ENCODE measurements around the gene KCNG2.
"Not testable (repeated sequence)": the region's sequence is repeated elsewhere in the genome, so short reads cannot be mapped to it uniquely, and the experiment has no call there.

The KCNG2 gene, protein sequence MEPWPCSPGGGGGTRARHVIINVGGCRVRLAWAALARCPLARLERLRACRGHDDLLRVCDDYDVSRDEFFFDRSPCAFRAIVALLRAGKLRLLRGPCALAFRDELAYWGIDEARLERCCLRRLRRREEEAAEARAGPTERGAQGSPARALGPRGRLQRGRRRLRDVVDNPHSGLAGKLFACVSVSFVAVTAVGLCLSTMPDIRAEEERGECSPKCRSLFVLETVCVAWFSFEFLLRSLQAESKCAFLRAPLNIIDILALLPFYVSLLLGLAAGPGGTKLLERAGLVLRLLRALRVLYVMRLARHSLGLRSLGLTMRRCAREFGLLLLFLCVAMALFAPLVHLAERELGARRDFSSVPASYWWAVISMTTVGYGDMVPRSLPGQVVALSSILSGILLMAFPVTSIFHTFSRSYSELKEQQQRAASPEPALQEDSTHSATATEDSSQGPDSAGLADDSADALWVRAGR

DNA sequence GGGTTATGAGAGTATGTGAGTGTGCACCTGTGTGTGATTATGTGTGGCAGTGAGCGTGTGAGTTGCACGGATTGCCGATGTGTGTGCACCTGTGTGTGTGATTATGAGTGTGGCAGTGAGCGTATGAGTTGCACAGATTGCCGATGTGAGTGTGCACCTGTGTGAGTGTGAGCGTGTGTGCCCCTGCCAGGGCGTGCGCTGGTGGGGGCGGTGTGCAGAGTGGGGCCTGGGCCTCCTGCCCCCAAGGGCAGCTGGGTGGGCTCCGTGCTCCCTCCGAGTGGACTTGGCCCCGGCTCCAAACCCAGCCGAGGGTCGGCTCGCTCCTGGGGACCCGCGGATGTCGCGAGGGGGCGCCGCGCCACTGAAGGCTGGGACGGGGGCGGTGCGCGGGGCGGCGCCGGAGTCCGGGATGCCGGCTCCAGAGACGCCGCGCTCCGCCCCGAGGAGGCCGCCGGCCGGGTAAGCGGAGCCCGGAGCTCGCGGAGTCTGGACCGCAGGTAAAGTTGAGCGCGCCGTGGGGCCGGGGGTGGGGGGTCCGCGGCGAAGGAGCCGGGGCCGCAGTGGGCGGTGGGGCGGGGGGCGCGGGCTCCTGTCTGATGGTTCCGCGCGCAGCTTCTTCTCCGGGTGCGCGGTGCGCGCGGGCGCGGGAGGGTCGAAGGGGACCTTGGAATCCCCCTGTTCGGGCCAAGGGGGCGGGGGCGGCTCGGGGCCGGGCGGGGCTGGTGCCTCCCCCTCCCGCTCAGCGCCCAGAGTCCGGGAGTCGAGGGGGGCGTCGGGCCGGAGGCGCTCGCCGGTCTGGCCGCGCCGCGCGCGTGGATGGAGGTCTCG, at the start of gene KCNG2:
KCNG2 (plus strand) TSS at position 421 of the 828 bp plus-strand sequence. CDS start 65,730 bp downstream, outside the sequence.
- no peak for DNase-seq

DNA sequence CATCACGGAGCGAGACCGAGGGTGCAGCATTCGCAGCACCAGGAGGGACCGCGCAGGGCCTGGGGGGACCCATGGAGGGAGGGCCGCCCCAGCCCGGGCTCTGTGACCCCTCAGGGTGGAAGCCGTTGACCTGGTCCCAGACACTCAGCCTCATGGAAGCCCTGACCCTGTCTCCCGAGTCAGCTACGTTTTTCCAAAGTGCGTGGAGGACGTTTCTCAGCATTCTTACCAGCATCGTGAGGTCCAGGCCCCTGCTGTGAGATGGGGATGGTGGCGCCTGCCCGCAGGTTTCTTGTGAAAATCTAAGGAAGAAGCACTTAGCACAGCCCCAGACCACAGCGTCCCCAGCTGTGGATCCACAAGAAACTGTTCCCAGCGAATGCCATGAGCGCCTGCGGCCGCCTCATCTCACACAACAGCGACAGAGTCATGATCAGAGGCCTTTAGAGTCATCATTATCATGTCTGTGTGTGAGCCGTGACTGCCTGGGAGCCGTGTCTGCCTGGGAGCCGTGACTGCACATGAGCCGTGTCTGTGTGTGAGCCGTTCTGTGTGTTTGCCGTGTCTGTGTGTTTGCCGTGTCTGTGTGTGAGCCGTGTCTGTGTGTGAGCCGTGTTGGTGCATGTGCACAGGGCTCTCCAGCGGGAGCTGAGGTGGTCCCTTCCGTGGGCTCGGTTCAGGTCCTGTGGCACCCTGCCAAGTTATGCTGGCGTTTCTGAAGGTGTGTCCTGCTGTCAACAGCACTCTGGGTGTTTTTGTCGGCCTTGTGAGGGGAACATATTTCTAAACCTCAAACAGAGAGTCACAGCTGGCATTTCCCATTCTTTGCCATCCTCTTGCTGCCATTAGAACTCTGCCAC, 49.2 kb upstream of the KCNG2 start:
- DNase-seq: no peak

DNA sequence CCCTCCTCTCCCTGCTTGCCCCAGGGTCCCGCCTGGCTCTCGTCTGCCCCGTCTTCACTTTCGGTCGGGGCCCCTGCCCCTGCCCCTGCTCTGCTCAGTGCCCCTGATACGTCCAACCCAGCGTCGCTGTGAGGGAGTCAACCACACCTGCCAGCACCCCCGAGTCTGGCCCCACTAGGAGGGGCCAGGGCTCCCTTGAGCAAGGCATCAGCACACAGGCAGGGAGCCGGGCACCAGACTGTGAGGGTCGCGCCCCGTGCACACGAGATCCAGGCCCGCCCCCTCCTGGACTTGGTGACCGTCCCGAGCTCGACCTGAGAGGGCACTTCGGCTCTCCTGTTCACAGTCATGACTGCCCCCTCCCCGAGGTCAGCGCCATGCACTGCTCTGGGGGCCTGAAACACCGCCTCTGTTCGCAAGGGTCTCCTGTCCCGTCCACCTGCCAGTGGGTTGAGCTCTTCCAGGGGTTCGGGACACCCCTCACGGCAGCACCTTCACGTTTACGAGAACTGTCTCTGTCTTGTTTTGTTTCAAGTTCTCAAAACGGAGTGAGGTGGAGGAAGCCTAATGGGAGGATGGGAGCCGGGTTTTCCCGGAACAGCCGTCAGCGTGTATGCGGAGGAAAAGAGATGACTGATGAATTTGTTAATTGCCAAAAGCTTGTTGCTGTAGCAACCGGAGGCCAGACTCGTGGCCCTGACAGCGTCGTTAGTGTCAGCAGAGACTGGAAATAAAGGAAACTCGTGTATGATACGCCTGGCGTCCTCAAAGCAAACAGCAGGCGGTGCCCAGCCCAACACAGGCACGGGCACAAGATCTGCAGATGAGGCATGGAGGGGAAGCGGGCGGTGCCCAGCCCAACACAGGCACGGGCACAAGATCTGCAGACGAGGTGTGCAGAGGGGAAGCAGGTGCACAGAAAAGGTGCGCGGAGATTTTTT, 48.2 kb upstream of the KCNG2 start:
- no peak for DNase-seq

DNA sequence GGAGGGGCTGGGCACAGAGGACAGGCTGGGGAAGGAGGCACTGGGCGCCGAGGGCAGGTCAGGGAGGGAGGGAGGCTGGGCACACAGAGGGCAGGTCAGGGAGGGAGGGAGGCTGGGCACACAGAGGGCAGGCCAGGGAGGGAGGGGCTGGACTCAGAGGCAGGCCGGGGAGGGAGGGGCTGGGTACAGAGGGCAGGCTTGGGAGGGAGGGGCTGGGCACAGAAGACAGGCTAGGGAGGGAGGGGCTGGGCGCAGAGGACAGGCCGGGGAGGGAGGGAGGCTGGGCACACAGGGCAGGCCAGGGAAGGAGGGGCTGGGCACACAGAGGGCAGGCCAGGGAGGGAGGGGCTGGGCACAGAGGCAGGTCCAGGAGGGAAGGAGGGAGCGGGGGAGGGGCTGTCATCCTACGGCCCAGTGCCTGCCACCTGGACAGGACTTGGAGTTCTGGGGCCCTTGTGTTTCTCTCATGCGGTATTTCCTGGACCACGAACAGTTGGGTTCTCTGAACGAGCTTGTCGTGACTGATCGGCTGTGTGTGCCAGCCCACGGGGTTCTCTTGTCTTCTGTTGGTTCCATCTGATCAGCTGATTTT, 46.7 kb upstream of the KCNG2 start:
- DNase-seq: no peak

DNA sequence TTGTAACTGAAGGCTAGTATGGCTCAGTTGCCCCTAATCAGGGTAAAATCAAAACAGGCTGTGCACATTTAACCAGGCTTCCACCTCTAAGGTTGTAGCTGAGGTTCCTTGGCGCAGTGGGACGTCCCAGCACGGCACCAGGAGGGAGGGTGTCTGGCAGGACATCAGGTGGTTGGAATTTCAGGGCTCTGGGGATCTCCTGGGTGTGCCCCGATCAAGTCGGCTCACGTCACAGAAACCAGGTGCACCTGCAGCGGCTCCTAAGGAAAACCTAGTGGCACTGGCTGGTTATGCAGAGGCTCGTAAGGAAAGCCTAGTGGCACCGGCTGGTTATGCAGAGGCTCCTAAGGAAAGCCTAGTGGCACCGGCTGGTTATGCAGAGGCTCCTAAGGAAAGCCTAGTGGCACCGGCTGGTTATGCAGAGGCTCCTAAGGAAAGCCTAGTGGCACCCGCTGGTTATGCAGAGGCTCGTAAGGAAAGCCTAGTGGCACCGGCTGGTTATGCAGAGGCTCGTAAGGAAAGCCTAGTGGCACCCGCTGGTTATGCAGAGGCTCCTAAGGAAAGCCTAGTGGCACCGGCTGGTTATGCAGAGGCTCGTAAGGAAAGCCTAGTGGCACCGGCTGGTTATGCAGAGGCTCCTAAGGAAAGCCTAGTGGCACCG, 45.7 kb upstream of the KCNG2 start:
- not testable (repeated sequence) for DNase-seq

DNA sequence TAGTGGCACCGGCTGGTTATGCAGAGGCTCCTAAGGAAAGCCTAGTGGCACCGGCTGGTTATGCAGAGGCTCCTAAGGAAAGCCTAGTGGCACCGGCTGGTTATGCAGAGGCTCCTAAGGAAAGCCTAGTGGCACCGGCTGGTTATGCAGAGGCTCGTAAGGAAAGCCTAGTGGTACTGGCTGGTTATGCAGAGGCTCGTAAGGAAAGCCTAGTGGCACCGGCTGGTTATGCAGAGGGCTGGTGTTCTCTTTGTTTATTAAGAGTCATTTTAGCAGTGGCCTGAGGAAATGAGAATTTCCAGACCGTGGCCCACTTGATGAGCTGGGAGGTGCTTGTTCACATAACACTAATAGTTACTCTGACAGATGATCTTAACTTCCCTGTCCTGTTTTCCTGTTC, 44.8 kb upstream of the KCNG2 start:
- DNase-seq: not testable (repeated sequence)

DNA sequence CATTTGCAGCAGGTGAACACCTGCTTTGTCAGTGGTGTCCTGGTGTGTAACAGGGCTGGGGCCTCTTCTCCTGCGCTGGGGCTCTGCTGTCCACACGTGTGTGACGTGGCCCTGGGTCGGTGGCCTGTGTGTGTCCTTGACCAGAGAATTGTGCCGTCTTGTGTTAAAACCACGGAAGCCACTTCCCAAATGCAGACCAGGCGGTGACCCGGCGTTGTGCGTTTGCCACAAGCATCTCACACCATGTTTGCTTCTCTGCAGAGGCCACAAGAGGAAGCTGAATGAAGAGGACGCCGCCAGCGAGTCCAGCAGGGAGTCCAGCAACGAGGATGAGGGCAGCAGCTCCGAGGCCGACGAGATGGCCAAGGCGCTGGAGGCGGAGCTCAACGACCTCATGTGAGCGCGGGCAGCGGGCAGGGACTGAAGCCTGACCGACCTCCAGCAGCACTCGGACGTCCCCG, 44.3 kb upstream of the KCNG2 start:
- DNase-seq: no peak

DNA sequence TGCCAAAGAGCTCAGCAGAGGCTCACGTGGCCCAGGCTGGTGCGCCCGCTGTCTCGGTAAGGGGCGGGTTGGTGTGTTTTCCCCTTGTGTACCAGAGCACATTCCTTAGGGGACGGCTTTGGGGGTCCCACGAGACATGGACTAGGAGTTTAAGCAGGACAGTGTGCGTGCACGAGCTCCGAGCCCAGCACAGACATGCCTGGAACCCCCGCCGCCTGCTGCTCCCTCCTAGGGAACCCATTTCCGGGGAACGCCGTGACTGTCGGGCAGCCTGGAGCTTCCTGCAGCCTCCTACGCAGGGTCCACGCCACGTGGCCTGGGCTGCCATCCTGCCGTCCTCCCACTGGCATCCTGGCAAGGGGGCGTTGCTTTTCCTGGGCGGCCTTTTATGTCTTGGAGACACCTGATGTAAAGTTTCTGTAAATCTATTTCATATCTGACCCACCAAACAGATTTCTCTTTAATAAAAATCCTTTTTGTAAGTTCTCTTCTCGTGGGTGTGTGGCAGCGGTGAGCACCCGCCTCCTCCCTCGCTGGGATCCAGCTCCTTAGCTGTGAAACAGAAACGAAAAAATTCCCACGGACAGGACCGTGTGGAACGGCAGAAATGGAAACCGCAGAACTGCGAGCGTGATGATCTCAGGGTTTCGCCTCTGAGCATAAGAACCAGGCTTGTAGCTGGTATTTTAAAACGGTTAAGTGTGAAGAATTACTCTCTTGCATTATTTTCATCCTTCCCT, 43.5 kb upstream of the KCNG2 start:
- DNase-seq: no peak

DNA sequence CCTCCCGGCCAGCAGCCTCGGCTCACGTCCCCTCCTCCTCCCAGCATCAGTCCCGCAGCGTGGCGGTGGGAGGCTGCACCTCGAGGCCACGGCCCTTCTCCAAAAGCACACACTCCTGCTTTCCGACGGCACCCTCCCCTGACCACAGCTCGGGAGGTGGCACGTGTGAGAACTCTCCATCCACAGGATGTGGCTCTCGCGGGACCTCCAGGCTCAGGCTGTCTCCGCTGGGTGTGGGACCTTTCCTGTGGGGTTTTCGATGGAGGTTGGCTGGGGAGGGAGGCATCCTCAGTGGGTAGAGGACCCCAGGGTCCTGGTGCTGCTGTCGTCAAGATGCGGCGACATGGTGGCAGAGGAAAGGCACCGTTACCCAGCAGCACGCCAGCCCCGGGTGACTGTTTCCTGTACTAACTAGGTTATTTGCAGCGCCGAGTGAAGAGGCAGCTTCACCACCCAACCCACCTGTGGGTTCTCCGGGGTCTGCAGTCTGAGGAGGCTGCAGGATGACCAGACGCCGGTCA, 42.8 kb upstream of the KCNG2 start:
- no peak for DNase-seq

DNA sequence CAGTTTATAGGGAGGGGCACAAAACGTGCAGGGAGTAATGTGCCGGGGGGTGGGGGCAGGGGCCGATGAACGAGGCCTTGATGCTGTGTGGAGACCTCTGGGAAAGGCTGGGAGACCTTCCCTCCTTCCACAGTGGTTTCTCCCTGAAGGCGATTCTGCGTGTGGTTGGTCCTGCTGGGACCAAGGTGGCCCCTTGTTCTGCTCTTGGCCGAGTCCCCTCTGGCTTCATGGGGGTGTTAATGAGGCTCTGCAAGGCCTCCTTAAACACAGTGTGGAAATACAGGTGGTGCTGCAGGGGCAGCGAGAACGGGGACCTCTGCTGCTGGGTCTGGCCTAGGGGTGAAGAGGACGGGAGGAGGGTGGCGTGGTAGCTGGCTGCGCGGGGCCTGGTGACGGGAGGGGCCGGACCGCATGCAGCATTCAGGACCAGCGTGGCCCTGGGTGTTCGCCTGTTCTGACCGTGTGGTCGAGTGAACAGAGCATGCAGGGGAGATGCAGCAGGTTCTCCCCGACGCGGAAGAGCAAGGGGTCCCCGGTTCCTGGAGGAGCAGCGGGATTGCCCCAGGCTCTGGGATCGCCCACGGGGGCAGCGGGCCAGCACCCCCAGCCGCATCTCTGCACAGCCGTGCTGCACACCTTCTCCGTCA, 42.1 kb upstream of the KCNG2 start:
- no peak for DNase-seq

DNA sequence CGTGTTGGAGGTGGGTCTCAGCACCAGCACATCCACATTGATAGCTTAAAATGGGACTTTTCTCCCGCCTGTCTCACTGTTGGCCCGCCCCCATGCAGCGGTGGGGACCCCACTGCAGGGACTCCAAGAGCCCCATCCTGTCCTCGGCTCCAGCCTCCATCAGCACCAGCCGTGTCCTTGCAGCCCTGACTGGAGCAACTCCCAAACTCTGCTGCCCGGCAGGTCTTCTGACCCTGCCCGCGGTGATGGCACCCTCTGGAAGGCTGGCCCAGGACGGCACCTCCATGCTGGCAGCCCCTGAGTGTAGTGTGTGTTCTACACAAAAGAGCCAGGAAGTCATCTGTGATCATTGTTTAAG, 41.6 kb upstream of the KCNG2 start:
- no peak for DNase-seq

DNA sequence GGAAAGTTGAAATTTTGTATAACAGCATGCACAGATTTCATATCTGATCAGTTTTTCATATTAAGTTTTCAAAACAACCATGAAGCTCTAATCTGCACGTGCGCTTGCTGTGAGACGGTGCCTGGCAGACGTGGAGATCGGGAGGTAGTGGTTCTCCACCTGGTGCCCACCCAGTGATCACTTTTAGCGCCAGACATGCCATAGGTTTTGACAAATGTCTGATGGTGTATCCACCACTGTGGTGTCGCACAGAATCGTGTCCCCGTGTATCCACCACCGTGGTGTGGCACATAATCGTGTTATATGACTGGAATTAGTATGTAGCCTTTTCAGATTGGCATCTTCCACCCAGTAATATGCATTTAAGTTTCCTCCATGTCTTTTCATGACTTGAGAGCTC, 40.9 kb upstream of the KCNG2 start:
- DNase-seq: no peak

DNA sequence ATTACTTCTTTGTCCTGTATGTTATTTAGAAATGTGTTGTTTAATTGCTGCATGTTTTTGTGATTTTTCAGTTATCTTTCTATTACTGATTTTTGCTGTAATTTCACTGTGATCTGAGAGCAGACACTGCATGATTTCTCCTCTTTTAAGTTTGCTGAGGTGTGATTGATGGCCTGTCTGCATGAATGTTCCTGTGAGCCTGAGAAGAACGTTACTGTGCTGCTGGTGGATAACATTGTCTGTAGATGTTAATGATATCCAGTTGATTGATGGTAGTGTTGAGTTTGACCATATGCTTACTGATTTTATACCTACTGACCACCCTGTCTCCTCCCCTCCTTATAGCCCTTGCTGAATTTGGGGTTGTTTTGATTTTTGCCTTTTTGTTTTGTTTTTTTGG, 37.4 kb upstream of the KCNG2 start:
- DNase-seq: no peak

DNA sequence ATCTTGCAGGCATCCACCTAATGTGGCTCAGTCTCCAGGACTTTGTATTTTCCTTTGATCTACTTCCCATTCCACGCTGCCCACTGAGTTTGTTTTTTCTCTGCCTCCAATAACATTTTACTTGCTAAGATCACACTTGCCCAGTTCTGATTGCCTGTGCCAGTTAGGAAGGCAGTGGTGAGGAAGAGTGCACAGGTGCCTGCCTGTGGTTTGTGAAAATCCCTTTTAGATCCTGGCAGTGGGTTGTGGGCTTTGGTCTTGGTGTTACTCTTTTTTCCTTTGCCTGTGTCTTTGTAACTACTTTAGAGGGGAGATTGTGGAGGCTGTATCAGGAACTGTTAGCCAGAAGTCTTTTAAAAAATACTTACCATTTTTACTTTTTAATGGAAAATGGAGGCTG, 36.9 kb upstream of the KCNG2 start:
- DNase-seq: no peak

DNA sequence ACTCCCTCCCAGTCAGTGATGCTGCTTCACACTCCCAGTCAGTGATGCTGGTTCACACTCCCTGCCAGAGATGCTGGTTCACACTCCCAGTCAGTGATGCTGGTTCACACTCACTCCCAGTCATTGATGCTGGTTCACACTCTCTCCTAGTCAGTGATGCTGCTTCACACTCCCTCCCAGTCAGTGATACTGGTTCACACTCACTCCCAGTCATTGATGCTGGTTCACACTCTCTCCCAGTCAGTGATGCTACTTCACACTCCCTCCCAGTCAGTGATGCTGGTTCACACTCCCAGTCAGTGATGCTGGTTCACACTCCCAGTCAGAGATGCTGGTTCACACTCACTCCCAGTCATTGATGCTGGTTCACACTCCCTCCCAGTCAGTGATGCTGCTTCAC, 34.3 kb upstream of the KCNG2 start:
- DNase-seq: no peak

DNA sequence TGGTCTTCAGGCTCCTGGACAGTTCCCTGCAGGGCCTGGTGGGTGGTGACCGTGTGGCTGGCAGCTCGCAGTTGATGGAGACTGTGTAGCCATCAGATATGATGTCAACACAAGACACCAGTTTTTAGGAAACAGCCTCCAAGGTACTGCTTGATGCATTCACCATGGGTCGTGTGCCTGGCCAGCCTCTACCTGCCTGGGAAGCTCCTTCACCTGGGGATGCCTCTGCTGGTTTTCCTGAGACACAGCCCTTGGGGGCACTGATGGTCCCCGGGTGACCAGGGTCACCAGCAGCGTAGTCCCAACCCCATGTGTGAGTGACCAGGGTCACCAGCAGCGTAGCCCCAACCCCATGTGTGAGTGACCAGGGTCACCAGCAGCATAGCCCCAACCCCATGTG, 33.6 kb upstream of the KCNG2 start:
- no peak for DNase-seq

DNA sequence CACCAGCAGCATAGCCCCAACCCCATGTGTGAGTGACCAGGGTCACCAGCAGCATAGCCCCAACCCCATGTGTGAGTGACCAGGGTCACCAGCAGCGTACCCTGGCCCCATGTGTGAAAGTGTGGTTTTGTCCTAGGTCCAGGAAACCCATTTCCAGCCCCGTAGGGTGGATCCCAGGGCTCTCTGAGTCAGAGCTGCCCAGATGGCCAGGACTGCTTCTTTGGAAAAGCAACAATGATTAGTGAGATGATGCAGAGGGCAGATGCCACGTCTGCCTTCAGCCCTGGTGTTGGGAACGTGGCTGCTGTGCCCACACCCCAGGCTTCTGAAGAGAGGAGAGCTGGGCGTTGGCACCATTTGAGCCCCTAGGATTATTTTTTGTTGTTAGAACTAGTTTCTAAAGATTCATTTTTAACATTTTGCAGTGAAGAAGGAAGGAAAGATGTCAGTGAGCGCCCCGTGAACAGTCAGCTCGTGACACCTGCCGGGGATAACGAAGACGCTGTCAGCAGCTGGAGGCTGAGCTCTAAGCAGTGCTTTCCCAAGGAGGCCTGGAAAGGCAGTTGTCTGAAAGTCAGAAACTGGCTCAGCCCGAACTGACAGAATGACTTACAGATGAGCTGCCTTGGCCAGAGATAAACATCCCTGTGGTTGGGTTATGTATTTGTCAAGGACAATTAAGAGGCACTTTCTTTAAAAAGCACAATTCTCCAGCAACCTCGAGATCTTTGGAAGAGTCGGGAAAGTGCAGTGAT, 32.1 kb upstream of the KCNG2 start:
- no peak for DNase-seq

DNA sequence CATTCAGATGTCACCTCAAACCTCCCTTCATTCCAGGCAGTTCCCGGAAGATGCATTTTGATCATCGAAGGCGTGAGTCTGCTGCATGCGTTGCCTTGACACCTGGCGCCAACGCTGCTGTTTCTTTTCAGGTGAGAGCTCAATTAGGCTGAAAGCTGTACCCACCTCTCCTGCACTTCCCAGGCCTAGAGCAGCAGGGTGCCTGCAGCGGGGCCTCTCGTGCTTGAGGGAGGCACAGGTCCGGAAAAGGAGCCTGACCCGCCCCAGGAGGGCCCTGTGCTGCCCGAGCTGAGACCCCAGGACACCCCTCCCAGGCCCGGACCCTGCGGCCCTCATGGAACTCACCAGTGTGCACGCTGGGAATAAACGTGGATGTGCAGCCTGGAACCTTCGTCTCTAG, 31.4 kb upstream of the KCNG2 start:
- DNase-seq: no peak

DNA sequence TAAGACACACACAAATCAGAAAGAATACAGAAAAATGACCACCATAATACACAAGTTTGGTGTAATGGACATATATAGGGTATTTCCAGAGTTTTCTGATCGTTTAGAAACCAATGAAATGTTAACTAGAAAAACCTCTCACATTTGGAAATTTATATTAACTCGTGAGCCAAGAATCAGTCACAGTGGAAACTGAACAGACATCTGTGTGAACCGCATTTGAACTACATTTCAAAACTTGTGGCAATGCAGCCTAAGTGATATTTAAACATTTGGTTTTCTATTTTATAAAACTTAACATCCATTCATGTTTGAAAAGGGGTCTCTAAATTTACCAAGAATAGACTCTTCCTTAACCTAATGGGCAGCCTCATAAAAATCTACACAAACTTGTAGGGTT, 29.0 kb upstream of the KCNG2 start:
- DNase-seq: no peak
